ENCODE data around the gene IMMP2L. TPM values are rescaled to one million over a fixed set of nuclear protein-coding genes. Genes with fewer than 3 reads are reported as not detected.
A peak's percentile ranks its signal among the peaks of the same experiment; 100 is the strongest.

IMMP2L gene
- total RNA-seq, 1 donor = 19.9 TPM

GRCh38 chr7:111089822-111090426 is 472.4 kb downstream of the IMMP2L start:
- Histone ChIP-seq H3K79me2 (ENCODE audit: insufficient read depth, low read length) (no peaks in the 10 kb centered on the region), H2AFZ (ENCODE audit: low read length) (no peak overlapping the region), H4K20me1 (ENCODE audit: insufficient read depth, low read length) (no peaks in the 10 kb centered on the region), H3K4me3 (ENCODE audit: insufficient read depth, low read length) (no peak overlapping the region), H3K4me2 (ENCODE audit: insufficient read depth, low read length) (no peak overlapping the region), H3K4me1 (ENCODE audit: insufficient read depth, low read length) (peaks cover 19% of the 10 kb centered on the region), H3K27me3 (ENCODE audit: insufficient read depth, low read length) (no peaks in the 10 kb centered on the region), H3K36me3 (ENCODE audit: insufficient read depth, low read length) (no peaks in the 10 kb centered on the region), H3K9me3 (ENCODE audit: low read depth, low read length) (no peaks in the 10 kb centered on the region), H3K27ac (ENCODE audit: low read depth, low read length) (no peak overlapping the region)
- peak; percentile 11 for DNase-seq (ENCODE audit: insufficient read length, low spot score, missing footprints)
- peak; percentile 82 for TF ChIP-seq CTCF (IDR thresholded peaks at IDR 0.05; ENCODE audit: extremely low read depth, low read depth, low read length)

- no peak overlapping the region for H3K4me2 ChIP-seq (ENCODE audit: insufficient read depth, low read length)
- no peak overlapping the region for H3K4me3 ChIP-seq (ENCODE audit: insufficient read depth, low read length)
- no peaks in the 10 kb centered on the region for H3K27me3 ChIP-seq (ENCODE audit: insufficient read depth, low read length)
- peaks cover 19% of the 10 kb centered on the region for H3K4me1 ChIP-seq (ENCODE audit: insufficient read depth, low read length)
- H3K27ac ChIP-seq (ENCODE audit: low read depth, low read length) = no peak overlapping the region
- no peaks in the 10 kb centered on the region for H3K36me3 ChIP-seq (ENCODE audit: insufficient read depth, low read length)
- no peaks in the 10 kb centered on the region for H3K9me3 ChIP-seq (ENCODE audit: low read depth, low read length)
- H2AFZ ChIP-seq (ENCODE audit: low read length) = no peak overlapping the region
- no peak for TF ChIP-seq CTCF (IDR thresholded peaks at IDR 0.05; ENCODE audit: extremely low read depth, low read depth, low read length)
- no peaks in the 10 kb centered on the region for H4K20me1 ChIP-seq (ENCODE audit: insufficient read depth, low read length)
- H3K79me2 ChIP-seq (ENCODE audit: insufficient read depth, low read length) = no peaks in the 10 kb centered on the region
- DNase-seq (ENCODE audit: insufficient read length, low spot score, missing footprints) = no peak
These were observed 474.0 kb downstream of the IMMP2L start for GRCh38 chr7:111088328-111088727.

GRCh38 chr7:111086532-111086931 is 475.8 kb downstream of the IMMP2L start:
- Histone ChIP-seq H3K4me2 (ENCODE audit: insufficient read depth, low read length) (no peak overlapping the region), H3K4me1 (ENCODE audit: insufficient read depth, low read length) (peaks cover 17% of the 10 kb centered on the region), H4K20me1 (ENCODE audit: insufficient read depth, low read length) (no peaks in the 10 kb centered on the region), H3K9me3 (ENCODE audit: low read depth, low read length) (no peaks in the 10 kb centered on the region), H3K36me3 (ENCODE audit: insufficient read depth, low read length) (no peaks in the 10 kb centered on the region), H3K79me2 (ENCODE audit: insufficient read depth, low read length) (no peaks in the 10 kb centered on the region), H2AFZ (ENCODE audit: low read length) (no peak overlapping the region), H3K4me3 (ENCODE audit: insufficient read depth, low read length) (no peak overlapping the region), H3K27ac (ENCODE audit: low read depth, low read length) (no peak overlapping the region), H3K27me3 (ENCODE audit: insufficient read depth, low read length) (no peaks in the 10 kb centered on the region)
- no peak for TF ChIP-seq CTCF (IDR thresholded peaks at IDR 0.05; ENCODE audit: extremely low read depth, low read depth, low read length)
- no peak for DNase-seq (ENCODE audit: insufficient read length, low spot score, missing footprints)

- no peak overlapping the region for H3K27ac ChIP-seq (ENCODE audit: low read depth, low read length)
These were observed 476.9 kb downstream of the IMMP2L start for GRCh38 chr7:111085356-111085755.

More at GRCh38 chr7:111085356-111085755, 476.9 kb downstream of the IMMP2L start:
- Histone ChIP-seq H2AFZ (ENCODE audit: low read length) (no peak overlapping the region), H3K9me3 (ENCODE audit: low read depth, low read length) (no peaks in the 10 kb centered on the region), H4K20me1 (ENCODE audit: insufficient read depth, low read length) (no peaks in the 10 kb centered on the region), H3K27me3 (ENCODE audit: insufficient read depth, low read length) (no peaks in the 10 kb centered on the region), H3K4me2 (ENCODE audit: insufficient read depth, low read length) (no peak overlapping the region), H3K4me3 (ENCODE audit: insufficient read depth, low read length) (no peak overlapping the region), H3K36me3 (ENCODE audit: insufficient read depth, low read length) (no peaks in the 10 kb centered on the region), H3K4me1 (ENCODE audit: insufficient read depth, low read length) (peaks cover 8% of the 10 kb centered on the region), H3K79me2 (ENCODE audit: insufficient read depth, low read length) (no peaks in the 10 kb centered on the region)
- DNase-seq (ENCODE audit: insufficient read length, low spot score, missing footprints) = no peak
- TF ChIP-seq CTCF (IDR thresholded peaks at IDR 0.05; ENCODE audit: extremely low read depth, low read depth, low read length) = no peak

Measured in osteoblast (primary cell).